HG02610 (cell line): ENCODE results near the gene PARM1.

ENCODE experiments used
- ATAC-seq: cut with Tn5 transposase; IDR thresholded peaks from one replicate; pipeline ENCODE4 v1.9.1; 2021; ENCODE audit warnings: mild to moderate bottlenecking, moderate library complexity; ENCODE audit not compliant: unreplicated experiment

Gene PARM1, protein sequence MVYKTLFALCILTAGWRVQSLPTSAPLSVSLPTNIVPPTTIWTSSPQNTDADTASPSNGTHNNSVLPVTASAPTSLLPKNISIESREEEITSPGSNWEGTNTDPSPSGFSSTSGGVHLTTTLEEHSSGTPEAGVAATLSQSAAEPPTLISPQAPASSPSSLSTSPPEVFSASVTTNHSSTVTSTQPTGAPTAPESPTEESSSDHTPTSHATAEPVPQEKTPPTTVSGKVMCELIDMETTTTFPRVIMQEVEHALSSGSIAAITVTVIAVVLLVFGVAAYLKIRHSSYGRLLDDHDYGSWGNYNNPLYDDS

DNA sequence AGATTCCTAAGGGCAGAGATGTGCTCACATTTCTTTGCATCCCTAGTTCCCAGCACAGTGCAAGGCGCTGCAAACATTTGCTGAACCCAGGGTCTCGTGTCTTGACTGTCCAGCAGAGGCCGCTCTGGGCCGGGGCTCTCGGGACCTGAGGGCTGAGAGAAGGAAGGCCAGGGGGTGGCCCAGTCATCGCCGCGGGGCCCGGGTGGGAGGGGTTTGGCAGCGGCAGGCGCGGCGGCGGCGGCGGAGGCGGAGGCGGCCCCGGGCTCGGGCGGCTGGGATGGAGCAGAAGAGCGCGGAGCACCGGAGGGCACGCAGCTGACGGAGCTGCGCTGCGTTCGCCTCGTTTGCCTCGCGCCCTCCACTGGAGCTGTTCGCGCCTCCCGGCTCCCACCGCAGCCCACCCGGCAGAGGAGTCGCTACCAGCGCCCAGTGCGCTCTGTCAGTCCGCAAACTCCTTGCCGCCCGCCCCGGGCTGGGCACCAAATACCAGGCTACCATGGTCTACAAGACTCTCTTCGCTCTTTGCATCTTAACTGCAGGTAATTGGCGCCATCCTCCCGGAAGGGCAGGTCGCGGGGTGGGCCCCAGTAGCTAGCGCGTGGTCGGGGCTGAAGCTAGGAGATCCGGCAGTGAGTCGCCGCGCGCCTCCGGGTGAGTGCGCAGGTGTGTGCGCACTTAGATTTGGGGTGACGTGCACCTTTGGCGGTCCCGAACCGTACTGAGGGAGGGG, at the start of gene PARM1:
PARM1 (plus strand) TSS at position 285 of the 730 bp plus-strand sequence; CDS start at position 497, 212 bp downstream.
- ATAC-seq = peak; percentile 76

- ATAC-seq = no peak
These were observed 48.6 kb upstream of the PARM1 start for GRCh38 chr4:74884266-74884665.

- ATAC-seq = no peak
These were observed 46.4 kb upstream of the PARM1 start for GRCh38 chr4:74886484-74886883.

- no peak for ATAC-seq
These were observed 42.6 kb upstream of the PARM1 start for GRCh38 chr4:74890341-74890740.

DNA sequence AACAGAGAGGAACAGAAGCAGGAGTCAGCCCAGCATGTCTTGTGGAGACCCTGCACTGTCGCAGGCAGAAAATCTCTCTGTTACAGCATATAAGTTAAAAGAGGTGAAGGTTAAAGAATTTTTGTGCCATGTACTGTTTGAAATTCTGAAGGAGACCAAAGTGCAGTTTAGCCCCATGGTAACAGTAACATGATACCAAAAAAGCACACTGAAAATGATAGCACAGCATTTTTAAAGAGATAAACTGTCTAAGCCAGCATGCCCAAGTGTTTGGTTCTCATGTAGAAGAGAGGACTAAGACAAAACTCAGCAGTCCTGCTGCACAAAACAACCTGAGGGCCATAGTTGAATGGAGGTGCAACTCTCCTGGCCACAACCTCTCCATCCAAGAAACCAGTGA, 41.9 kb upstream of the PARM1 start:
- ATAC-seq = no peak

- ATAC-seq = no peak
These were observed 39.7 kb upstream of the PARM1 start for GRCh38 chr4:74893171-74893570.

GRCh38 chr4:74896595-74896994, 36.3 kb upstream of the PARM1 start:
- no peak for ATAC-seq

DNA sequence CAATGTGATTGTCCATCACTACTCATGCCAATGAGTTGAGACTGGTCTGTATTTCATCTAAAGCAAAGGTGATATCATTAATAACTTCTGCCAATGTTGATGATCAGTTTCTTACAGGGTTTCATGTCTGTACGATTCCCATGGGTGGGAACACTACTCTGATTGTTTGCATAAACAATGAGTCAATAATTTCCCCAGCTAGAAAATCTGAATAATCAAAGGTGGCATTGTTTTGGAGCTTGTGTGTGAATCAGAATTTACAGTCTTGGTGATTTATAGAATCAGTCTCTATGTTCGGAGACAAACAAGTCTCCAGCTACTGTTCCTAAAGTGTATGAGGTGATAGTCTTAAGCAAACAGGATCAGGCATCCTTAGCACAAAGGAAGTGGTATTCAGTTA, 35.5 kb upstream of the PARM1 start:
- no peak for ATAC-seq

DNA sequence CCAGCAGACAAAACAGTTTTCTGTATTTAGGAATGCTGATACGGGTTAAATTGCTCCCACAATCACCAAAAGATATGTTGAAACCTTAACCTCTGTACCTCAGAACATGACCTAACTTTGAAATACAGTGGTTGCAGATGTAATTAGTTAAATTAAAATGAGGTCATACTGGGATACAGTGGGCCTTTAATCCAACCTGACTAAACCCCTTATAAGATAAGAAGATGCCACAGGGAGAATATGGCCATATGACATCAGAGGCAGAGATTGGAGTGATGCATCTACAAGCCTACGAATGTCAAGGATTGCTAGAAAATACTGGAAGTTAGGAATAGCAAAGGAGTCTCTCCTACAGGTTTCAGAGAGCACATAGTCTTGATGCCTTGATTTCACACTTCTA, 32.1 kb upstream of the PARM1 start:
- no peak for ATAC-seq

- ATAC-seq = no peak
These were observed 28.3 kb upstream of the PARM1 start for GRCh38 chr4:74904509-74905065.

DNA sequence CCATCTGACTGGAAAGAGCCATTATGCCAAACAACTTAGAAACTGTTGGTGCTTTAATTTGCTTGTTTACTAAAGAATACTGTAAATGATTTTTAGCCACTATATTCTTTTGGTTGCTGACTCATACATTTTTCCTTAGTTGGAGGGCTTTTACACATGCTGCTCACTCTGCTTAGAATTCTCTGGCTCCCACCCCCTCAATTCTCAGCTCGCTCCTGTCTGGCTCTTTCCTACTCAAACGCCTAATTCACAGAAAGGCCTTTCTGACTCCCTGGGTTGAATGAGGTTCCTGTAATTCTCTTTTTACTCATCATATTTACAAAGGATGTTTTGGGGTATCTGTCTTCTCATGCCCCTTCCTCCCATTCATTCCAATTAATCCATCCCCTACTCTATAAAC, 26.1 kb upstream of the PARM1 start:
- no peak for ATAC-seq

DNA sequence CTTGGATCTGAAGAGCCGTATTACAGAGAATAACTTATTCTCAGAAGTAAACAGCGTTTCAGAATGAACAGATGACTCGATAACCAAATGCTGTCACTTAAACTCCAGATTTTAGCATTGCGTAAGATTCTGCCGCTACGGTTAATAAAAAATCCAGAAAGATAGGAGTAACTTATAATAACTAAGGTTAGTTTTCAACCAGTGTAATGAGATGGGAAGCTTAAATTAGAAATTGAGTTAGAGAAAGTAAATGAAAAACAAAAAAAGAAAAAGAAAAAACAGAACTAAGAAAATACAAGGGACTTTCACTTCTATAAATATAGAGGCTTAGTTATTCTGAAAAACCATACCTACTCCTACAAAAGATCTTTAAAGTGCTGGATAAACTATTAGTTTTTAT, 13.1 kb upstream of the PARM1 start:
- peak; percentile 48 for ATAC-seq

- peak; percentile 54 for ATAC-seq
These were observed 12.2 kb upstream of the PARM1 start for GRCh38 chr4:74920704-74921103.

DNA sequence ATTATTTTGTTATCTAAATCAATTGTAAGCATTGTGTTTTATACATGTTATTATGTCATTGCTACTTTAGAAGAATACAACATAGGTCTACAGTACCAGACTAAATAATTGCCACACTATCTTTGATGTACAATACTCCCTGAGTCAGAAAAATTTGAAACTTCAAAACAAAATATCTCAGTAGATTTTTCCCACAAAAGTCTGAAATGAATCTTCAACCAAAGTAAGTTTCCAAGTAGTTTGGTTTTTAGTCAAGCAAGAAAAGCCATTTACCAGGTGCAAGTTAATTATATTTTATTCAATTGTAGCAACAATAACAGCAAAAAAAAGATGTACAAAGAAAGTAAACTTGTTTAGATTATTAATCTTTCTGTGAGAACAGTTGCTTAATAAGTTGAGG, 11.4 kb upstream of the PARM1 start:
- ATAC-seq = peak; percentile 41

GRCh38 chr4:74926007-74926406, 6.9 kb upstream of the PARM1 start:
- no peak for ATAC-seq

DNA sequence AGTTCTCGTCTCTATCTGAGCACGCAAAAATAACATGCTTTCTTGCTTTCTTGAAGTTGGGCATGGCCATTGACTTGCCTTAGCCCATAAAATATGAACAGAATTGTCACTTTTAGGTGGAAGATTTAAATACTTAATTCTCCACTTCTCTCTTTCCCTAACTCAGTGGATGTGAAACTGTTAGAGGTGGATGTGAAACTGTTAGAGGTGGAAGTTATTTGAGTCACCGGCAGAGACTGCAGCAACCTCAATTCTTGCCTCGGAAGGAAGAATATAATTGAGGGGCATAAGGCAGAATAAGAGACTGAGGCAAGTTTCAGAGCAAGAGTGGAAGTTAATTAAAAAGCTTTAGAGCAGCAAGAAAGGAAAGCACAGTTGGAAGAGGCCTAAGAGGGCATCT, 2.8 kb upstream of the PARM1 start:
- peak; percentile 57 for ATAC-seq

DNA sequence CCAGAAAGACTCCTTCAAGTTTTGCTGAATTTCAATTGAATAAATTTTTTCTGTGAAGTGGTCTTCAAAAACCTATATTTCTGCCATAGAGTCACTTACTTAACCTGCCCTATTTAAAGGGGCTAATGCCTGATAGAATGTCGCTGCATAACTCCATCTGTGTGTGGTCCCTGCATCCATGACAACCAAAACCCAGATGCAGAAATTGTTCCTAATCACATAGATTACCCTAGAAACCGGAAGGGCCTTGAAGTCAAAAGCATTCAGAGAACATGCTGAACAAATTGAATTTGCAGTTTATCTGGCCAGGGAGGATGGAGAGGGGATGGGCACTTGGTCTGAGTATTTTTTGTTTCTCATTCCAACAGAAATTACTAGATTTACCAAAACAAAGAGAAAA, 1.5 kb upstream of the PARM1 start:
- no peak for ATAC-seq

DNA sequence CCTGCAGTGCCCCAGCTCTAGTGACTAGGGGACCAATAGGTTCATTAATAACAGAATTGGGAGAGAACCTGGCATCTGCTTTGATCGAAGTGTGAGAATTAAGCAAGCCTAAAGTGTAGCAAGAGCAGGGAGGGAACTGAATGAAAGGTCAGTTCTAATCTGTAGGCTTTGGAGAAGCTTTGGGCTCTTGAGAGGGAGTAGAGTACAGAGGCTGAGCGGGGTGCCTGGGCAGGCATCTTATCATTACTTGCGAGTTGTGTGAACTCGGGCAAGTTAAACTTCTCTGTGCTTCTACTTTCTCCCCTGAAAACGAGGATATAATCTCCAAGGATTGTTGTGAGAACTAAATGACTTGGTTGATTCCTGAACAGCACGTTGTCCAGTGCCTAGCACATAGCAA, 906 bp upstream of the PARM1 start:
- ATAC-seq = no peak

DNA sequence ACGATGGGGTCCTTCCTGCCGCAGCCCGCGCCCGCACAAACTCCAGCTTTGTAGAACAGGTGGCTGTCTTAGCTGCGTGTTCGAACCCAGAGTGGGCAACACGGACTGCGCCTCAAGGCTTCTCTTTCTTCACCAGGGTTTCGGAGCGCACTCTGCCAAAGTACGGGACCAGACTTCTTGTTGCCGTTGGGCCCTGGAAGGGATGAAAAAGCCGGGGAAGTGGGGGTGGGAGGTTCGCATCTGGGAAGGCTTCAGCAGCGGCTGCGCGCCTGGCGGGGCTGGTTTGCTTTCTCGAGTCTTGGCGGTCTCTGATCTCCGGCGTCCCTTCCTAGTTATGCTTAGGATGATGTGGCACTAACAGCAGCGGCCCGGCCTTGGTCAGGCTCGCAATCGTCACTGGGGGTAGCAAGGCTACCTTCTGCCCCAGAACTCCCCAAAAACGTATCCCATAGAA, 673 bp downstream of the PARM1 start:
- no peak for ATAC-seq

DNA sequence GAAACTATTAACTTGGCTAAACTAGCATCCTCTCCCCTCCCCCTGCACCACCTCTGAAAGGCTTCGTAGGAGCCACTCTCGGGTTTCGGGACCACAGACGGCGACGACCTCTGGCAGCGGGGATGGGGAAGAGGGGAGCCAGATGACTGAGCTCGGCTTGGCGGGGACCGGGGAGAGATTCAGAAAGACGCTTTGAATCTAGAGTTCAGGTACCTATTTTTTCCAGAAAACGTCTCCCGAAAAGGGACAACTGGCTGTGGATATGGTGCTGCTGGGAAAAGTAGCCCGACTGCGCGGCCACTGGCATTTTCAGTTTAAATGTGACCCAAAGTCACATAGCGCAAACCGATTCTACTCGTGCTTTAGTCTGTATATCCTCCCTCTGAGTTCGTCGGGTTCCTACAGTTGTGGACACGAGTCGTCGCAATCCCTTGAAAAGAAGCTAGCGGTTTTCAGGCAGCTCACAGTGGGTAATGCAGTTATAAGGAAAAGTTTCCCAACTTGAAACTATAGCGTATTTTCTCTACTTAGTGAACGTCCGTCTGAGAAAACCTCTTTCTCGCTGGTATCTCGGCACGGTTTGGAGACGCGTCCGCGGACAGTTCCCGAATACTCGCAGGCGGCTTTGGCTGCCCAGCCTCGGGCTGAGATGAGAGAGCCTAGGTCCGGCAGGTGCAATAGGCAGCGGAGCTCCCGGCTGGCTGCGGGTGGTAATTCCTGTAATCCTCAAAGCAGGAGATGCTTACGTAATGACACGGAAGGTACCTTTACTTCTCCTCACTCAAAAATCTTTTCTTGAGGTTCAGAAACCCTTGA, 1.3 kb downstream of the PARM1 start:
- no peak for ATAC-seq

- no peak for ATAC-seq
These were observed 2.0 kb downstream of the PARM1 start for GRCh38 chr4:74934888-74935287.
